KMS-11 (cell line): ENCODE results near the gene ANAPC16.
"Not testable (repeated sequence)": the region's sequence is repeated elsewhere in the genome, so short reads cannot be mapped to it uniquely, and the experiment has no call there.

Experiments used
- H2AFZ ChIP-seq: fragments of 200-600 bp; sonication (generic); 2 replicates; pipeline ENCODE4 v1.6.1; 2016; ENCODE audit warnings: antibody characterized with exemption, mixed run types, low read depth
- H3K27ac ChIP-seq: fragments of 200-600 bp; sonication (generic); 2 replicates; pipeline ENCODE4 v1.6.1; 2016; ENCODE audit warnings: mild to moderate bottlenecking, mixed run types
- H3K27me3 ChIP-seq: fragments of 200-600 bp; sonication (generic); 2 replicates; pipeline ENCODE4 v1.6.1; 2017; ENCODE audit warnings: mild to moderate bottlenecking, low read depth, mixed run types, moderate library complexity; ENCODE audit not compliant: insufficient read depth
- H3K36me3 ChIP-seq: fragments of 200-600 bp; sonication (generic); 2 replicates; pipeline ENCODE4 v1.6.1; 2017; ENCODE audit warnings: mild to moderate bottlenecking, mixed run types; ENCODE audit not compliant: insufficient read depth
- H3K4me1 ChIP-seq: fragments of 200-600 bp; sonication (generic); 2 replicates; pipeline ENCODE4 v1.6.1; 2016; ENCODE audit warnings: mild to moderate bottlenecking, low read depth, mixed run types; ENCODE audit not compliant: poor library complexity, severe bottlenecking
- H3K4me2 ChIP-seq: fragments of 200-600 bp; sonication (generic); 2 replicates; pipeline ENCODE4 v1.7.0; 2016; ENCODE audit warnings: mild to moderate bottlenecking, mixed run types
- H3K4me3 ChIP-seq: fragments of 200-600 bp; sonication (generic); IDR thresholded peaks from 2 replicates; pipeline ENCODE4 v1.6.1; 2017; ENCODE audit warnings: low read depth, low read length, mixed read lengths; ENCODE audit not compliant: insufficient read depth
- H3K79me2 ChIP-seq: fragments of 200-600 bp; sonication (generic); 2 replicates; pipeline ENCODE4 v1.6.1; 2016; ENCODE audit warnings: low read depth, mixed run types; ENCODE audit not compliant: insufficient read depth
- H3K9ac ChIP-seq: fragments of 200-600 bp; sonication (generic); 2 replicates; pipeline ENCODE4 v1.6.1; 2016; ENCODE audit warnings: mild to moderate bottlenecking, mixed run types
- H4K20me1 ChIP-seq: fragments of 200-600 bp; sonication (generic); 2 replicates; pipeline ENCODE4 v1.6.1; 2016; ENCODE audit warnings: mild to moderate bottlenecking, mixed run types; ENCODE audit not compliant: insufficient read depth
- TF ChIP-seq, protein P1 (sequence below): fragments of 200-600 bp; sonication (generic); conservative IDR thresholded peaks from 2 replicates; pipeline ENCODE4 v1.6.1; 2017; ENCODE audit warnings: low read depth, mild to moderate bottlenecking, antibody characterized with exemption, low read length, moderate library complexity, mixed read lengths

Gene ANAPC16

DNA sequence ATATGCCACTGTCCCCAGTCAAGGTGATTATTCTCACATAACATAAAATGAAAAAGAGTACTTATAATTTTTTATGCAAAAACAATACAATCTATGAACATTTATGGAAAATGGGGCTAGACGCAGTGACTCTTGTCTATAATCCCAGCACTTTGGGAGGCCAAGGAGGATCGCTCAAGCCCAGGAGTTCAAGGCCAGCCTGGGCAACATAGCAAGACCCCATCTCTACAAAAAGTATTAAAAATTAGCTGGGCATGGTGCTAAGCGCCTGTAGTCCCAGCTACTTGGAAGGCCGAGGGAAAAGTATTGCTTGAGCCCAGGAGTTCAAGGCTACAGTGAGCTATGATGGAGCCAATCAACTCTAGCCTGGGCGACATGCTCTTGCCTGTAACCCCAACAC is 14.5 kb upstream of the ANAPC16 start:
- Histone ChIP-seq H3K9ac (no peak overlapping the region), H3K79me2 (no peaks in the 10 kb centered on the region), H3K4me1 (no peaks in the 10 kb centered on the region), H3K4me2 (no peak overlapping the region), H2AFZ (no peak overlapping the region), H3K27me3 (no peaks in the 10 kb centered on the region), H3K4me3 (no peak overlapping the region), H3K27ac (no peak overlapping the region), H4K20me1 (no peaks in the 10 kb centered on the region), H3K36me3 (no peaks in the 10 kb centered on the region)
- TF ChIP-seq, protein P1, sequence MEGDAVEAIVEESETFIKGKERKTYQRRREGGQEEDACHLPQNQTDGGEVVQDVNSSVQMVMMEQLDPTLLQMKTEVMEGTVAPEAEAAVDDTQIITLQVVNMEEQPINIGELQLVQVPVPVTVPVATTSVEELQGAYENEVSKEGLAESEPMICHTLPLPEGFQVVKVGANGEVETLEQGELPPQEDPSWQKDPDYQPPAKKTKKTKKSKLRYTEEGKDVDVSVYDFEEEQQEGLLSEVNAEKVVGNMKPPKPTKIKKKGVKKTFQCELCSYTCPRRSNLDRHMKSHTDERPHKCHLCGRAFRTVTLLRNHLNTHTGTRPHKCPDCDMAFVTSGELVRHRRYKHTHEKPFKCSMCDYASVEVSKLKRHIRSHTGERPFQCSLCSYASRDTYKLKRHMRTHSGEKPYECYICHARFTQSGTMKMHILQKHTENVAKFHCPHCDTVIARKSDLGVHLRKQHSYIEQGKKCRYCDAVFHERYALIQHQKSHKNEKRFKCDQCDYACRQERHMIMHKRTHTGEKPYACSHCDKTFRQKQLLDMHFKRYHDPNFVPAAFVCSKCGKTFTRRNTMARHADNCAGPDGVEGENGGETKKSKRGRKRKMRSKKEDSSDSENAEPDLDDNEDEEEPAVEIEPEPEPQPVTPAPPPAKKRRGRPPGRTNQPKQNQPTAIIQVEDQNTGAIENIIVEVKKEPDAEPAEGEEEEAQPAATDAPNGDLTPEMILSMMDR = no peak

DNA sequence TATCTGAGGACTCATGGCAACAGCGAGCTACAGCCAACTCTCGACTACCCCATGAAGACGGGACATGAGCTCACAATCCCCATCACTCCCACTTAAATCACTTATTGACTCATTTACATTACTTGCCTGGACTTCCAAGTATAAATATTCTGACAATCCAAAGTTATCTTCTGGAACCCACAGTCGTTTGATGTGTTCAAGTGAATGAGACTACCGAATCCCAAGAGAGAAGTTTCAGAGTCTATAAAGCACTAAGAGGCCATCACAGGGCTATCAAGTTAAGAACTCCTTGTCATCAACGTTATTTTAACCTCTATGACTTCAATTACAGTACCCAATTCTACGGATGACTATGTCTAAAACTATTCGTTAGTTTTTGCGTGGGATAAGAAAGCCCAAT is 11.5 kb upstream of the ANAPC16 start:
- Histone ChIP-seq H2AFZ (no peak overlapping the region), H3K9ac (no peak overlapping the region), H3K4me1 (peaks cover 13% of the 10 kb centered on the region), H3K36me3 (no peaks in the 10 kb centered on the region), H3K27ac (no peak overlapping the region), H3K4me3 (no peak overlapping the region), H4K20me1 (no peaks in the 10 kb centered on the region), H3K27me3 (no peaks in the 10 kb centered on the region), H3K79me2 (no peaks in the 10 kb centered on the region), H3K4me2 (no peak overlapping the region)
- TF ChIP-seq, protein P1 = no peak

DNA sequence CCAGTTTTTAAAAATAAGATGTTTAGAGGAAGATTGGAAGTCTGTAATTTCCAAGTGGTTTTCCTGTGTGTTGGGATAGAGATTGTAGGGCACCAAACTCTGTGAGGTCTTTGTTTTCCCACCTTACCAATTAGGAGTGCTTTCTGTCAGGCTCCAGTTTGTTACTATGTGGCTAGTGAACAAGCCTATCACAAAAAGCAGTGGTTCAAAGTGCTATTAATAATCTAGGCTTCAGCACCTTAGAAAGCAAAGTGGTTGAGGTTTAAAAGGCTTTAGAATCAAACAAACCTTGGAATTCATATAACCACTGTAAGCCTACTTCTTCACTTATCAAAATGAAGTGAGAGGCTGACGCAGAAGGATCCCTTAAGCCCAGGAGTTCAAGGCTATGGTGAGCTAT is 11.1 kb upstream of the ANAPC16 start:
- TF ChIP-seq, protein P1 = no peak
- no peaks in the 10 kb centered on the region for H3K36me3 ChIP-seq

DNA sequence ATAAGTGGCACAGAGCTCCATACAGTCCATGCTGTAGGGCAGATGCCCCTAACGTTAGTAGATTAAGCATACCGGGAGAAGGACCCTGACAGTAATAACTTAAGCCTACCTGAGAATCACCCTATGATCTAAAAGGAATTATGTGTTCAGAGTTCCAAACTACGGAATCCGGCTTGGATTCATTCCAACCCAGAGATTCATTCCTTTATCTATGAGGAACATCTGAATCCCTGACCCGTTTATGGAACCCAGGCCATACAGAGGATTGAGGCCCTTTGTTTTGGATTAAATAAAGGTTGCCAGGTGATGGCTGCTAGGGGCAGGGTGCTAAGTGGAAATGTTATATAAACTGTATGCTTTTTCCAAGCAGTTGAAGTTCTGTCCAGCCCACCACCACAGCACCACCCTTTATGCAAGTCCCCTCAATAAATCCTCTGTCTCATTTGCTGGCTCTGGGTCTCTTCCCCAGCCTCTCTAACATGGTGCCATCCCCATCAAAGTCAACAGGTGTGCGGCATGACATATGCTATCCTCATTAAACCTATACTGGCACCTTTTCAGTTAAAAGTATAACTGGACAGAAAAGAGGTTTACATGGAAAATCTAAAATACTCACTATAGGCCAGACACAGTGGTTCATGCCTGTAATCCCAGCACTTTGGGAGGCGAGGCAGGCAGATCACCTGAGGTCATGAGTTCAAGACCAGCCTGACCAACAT is 9.1 kb upstream of the ANAPC16 start:
- TF ChIP-seq, protein P1 = no peak
- Histone ChIP-seq H3K27me3 (no peaks in the 10 kb centered on the region), H3K79me2 (no peaks in the 10 kb centered on the region), H3K27ac (no peak overlapping the region), H3K36me3 (no peaks in the 10 kb centered on the region), H3K4me2 (no peak overlapping the region), H3K4me3 (no peak overlapping the region), H3K9ac (no peak overlapping the region), H4K20me1 (no peaks in the 10 kb centered on the region), H3K4me1 (peaks cover 13% of the 10 kb centered on the region), H2AFZ (no peak overlapping the region)

More for the DNA sequence above, 11.1 kb upstream of the ANAPC16 start:
- no peak overlapping the region for H2AFZ ChIP-seq
- peaks cover 13% of the 10 kb centered on the region for H3K4me1 ChIP-seq
- H3K4me3 ChIP-seq = no peak overlapping the region
- H3K27ac ChIP-seq = no peak overlapping the region
- H3K9ac ChIP-seq = no peak overlapping the region
- no peaks in the 10 kb centered on the region for H4K20me1 ChIP-seq
- no peaks in the 10 kb centered on the region for H3K27me3 ChIP-seq
- no peak overlapping the region for H3K4me2 ChIP-seq
- no peaks in the 10 kb centered on the region for H3K79me2 ChIP-seq

DNA sequence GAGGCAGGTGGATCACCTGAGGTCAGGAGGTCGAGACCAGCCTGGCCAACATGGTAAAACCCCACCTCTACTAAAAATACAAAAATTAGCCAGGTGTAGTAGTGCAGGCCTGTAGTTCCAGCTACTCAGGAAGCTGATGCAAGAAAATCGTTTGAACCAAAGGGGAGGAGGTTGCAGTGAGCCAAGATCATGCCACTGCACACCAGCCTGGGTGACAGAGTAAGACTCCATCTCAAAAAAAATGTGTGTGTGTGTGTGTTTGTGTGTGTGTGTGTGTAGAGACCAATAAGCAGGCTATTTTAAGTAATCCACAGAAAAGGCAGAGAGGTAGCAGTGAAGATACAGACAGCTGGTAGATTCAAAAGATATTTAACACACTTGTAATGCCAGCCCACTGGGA is 7.3 kb upstream of the ANAPC16 start:
- H2AFZ ChIP-seq, H3K9ac ChIP-seq, H3K4me3 ChIP-seq, H3K27me3 ChIP-seq, H3K79me2 ChIP-seq, H4K20me1 ChIP-seq, H3K36me3 ChIP-seq, H3K27ac ChIP-seq, H3K4me2 ChIP-seq: not testable (repeated sequence)
- H3K4me1 ChIP-seq = peaks cover 13% of the 10 kb centered on the region

DNA sequence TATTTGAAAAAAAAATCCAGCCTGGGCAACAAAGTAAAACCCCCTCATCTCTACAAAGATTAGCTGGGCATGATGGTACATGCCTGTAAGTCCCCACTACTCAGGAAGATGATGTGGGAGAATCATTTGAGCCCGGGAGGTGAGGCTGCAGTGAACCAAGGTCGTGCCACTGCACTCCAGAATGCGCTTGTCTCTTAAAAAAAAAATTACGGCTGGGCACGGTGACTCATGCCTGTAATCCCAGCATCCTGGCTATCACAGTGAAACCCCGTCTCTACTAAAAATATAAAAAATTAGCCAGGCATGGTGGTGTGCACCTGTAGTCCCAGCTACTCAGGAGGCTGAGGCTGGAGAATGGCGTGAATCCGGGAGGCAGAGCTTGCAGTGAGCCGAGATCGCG is 4.4 kb upstream of the ANAPC16 start:
- H2AFZ ChIP-seq, H3K36me3 ChIP-seq, H3K27ac ChIP-seq, H3K27me3 ChIP-seq, H4K20me1 ChIP-seq, H3K9ac ChIP-seq, H3K4me2 ChIP-seq, H3K4me3 ChIP-seq: not testable (repeated sequence)
- Histone ChIP-seq H3K79me2 (peaks cover 12% of the 10 kb centered on the region), H3K4me1 (peaks cover 23% of the 10 kb centered on the region)

DNA sequence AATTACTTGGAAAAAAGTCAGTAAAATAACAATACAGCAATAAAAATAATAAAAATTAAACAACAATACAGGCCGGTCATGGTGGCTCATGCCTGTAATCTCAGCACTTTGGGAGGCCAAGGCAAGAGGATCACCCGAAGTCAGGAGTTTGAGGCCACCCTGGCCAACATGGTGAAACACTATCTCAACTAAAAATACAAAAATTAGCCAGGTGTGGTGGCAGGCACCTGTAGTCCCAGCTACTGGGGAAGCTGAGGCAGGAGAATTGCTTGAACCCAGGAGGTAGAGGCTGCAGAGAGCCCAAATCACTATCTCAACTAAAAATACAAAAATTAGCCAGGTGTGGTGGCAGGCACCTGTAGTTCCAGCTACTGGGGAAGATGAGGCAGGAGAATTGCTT is 4.0 kb upstream of the ANAPC16 start:
- H3K4me2 ChIP-seq = not testable (repeated sequence)
- peaks cover 16% of the 10 kb centered on the region for H3K79me2 ChIP-seq

More for the DNA sequence above, 4.0 kb upstream of the ANAPC16 start:
- not testable (repeated sequence) for H3K36me3 ChIP-seq, H4K20me1 ChIP-seq, H2AFZ ChIP-seq, H3K27me3 ChIP-seq, H3K9ac ChIP-seq, H3K4me3 ChIP-seq, H3K27ac ChIP-seq
- peaks cover 27% of the 10 kb centered on the region for H3K4me1 ChIP-seq
